ENCODE data around the gene CPSF4L.
A peak's percentile ranks its signal among the peaks of the same experiment; 100 is the strongest.
"Not testable (repeated sequence)": the region's sequence is repeated elsewhere in the genome, so short reads cannot be mapped to it uniquely, and the experiment has no call there.

Gene CPSF4L

DNA sequence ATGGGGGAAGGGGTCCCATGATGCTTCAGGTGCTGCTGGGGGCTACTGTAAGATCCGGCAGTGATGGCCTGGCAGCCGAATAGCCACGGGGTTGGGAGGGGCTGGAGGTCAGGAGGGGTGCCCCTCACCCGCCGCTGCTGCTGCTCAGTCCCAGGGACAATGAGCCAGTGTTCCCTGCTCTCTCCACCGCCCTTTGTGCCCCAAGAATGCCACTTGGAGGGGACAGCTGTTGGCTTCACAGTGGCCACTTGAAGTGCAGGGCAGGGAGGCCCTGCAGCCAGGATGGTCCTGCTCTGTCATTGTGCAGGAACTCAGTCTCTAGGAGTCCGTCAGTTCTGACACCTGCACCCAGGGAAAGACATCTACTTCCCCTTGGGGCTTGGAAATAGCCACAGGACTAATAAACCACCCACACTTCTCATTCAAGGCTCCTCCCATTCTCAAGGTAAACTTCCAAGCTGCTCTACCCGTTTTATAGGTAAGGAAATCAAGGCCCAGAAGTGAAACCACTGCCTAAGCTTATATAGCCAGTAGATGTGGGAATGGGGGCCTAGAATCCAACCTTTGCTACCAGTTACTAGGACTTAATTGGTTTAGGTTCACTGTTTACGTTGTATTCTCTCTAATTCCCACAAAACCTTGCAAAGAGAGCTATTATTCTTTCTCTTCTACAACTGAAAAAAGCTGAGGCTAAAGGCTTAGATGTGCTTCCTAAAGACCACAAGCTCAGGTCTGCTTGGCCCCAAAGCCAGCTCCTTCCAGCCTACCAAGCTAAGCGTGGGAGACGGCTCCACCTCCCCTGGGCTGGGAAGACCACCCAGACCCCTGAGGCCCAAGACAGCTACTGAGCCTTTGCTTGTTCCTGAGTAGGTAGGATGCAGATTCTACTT, 6.2 kb upstream of the CPSF4L start:
- no peak for FAIRE-seq

DNA sequence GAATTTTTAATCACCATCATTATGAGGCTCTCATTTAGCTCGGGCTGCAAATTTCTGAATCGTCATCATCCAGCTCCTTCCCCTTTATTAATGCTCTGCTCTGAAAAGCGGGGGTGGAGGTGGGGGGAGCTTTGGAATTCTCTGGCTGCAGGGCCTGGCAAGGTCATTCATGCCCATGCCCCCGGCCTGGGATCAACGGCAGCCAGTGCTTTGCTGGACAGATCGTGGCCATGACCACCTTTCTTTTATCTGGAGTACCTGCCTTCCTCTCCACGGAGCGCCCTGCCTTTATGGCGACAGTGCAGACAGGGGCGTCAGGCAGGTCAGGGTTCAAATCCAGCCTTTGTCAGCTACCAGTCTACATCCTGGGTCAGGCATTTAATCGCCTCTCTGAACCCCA, 5.1 kb upstream of the CPSF4L start:
- FAIRE-seq: no peak

DNA sequence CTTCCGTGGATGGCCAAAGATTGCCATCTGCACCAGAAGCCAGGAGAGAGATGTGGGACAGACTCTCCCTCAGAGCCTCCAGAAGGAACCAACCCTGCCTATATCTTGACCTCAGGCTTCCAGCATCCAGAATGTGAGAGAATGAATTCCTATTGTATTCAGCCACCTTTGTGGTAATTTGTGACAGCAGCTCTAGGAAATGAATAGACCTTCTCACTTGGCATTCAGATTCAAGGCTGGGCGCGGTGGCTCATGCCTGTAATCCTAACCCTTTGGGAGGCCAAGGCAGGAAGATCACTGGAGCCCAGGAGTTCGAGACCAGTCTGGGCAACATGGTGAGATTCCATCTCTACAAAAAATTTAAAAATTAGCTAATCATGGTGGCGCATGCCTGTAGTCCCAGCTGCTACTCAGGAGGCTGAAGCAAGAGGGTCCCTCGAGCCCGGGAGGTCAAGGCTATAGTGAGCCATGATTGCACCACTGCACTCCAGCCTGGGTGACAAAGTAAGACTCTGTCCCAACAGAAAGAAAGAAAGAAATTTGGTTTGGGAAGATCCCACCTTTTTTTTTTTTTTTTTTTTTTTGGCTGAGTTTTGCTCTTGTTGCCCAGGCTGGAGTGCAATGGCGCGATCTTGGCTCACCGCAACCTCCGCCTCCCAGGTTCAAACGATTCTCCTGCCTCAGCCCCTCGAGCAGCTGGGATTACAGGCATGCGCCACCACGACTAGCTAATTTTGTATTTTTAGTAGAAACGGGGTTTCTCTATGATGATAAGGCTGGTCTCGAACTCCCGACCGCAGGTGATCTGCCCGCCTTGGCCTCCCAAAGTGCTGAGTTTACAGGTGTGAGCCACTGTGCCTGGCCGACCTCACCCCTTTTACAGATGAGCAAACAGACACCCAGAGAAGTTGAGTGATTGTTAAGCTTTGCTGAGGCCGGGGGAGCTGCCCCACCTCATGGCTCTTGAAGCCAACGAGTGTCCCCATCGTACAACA, 4.3 kb upstream of the CPSF4L start:
- FAIRE-seq: no peak

DNA sequence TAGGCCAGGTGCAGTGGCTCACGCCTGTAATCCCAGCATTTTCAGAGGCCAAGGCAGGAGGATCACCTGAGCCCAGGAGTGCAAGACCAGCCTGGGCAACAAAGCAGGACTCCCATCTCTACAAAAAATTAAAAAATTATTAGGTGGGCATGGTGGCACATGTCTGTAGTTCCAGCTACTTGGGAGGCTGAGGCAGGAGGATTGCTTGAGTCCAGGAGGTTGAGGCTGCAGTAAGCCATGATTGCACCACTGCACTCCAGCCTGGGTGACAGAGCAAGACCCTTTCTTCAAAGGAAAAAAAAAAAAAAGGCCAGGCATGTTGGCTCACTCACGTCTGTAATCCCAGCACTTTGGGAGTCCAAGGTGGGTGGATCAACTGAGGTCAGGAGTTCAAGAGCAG, 2.8 kb upstream of the CPSF4L start:
- FAIRE-seq: not testable (repeated sequence)

DNA sequence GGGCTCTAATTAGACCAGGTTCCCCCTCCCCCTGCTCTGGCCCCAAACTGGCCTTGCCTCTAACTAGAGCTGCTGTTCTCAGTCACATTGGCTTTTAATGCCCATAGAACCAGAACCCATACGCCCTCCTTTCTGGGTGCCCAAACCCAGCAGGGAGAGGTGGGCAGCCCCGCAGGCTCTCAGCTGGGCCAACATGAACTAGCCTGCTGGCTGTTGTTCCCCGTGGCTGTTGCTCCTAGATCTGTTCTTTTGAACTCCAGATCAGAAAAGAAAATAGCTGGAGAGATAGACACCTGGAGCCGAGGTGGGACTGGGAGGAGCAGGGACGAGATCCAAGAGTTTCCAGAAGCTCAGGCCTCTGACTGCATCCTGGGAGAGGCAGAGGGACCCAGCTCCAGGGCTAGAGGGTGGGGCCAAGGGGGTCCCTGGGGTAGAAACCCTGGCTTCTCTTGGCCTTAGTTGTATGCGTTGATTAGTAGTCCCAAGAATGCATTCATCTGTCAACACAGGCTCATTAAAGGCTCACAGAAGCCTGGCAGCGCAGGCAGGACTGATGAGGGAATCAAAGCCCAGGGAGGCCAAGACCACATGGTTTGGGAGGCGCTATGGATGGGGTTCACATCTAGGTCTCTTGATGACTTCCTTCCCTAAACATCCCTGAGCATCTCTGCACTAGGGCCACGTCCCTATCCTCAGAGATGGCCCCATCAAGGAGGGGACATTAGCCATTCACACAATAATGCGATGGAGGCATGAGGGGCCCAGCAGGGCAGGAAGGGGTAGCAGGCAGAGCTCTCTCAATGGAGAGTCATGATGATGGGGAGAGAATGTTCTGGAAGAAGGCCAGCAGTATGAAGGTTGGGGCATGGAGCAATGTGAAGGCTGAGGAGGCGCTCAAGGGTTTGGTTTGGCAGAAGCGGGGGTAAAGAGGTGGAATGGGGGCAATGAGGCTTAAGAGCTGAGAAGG, 1.3 kb upstream of the CPSF4L start:
- peak; percentile 25 for FAIRE-seq

DNA sequence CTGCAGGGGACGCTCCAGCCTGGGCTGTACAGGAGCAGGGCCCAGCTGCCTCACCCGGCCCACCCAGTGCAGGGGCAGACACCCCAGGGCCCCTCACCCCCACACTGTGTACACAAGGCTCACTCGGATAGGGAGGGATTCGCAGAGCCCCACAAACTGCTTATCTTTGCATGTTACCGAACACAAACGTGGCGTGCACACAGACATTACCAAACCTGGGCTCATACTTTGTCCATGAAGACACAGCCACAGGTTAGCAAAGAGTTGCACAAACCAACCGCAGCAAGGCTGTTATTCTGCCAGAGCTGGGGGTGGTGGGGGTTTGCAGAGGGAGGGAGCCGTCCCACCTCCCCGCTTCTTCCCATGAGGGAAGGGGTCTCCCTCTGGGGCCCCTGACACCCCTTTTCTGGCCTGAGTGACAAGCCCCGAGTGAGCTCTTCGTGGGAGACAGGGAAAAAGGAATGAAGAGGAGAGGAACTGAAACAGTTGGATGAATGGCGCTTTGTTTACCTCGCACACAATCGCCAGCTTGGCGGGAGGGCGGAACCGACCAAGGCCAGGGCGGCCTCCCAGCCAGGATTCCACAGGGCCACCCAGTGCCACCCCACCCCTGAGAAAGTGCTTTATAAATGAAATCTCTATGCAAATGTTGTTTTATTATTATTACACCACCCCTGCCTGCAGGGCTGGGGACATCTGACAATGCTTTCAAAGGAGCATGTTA, 434 bp upstream of the CPSF4L start:
- no peak for FAIRE-seq

DNA sequence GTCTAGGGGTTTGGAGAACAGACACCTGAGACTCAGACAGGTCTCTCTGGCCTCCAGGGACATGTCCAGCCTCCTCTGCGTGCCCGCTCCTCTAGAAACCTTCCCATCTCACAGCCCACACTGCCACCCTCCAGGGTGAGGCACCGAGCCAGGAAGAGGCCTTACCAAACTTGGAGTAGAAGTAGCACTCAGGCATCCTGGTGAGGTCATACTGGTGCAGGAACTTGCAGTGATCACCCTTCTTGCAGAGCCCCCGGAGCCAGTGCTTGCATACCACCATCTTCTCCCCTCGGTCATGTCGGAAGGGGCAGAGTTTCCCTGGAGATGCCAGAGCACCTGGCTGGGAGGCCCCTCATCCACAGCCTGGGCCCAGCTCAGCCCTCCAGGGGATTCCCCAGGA, 4.2 kb downstream of the CPSF4L start:
- FAIRE-seq: no peak

DNA sequence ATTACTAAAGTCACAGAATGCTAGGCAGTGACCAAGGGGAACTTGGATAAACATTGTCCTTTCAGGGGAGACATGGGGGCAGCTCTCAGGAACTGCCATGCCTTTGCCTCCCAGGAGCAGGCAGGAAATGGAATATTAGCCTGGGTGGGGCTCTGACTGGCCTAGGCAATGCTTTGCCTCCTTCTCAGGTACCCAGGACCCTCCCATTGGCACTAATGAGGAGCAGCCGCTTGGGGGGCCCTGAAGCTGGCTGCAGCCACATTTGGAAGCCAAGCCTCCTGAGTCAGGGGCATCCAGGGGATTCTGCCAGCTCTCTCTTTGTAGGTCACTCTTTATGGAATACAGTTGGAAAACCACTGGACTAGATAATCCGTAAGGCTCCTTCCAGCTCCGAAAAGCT, 5.5 kb downstream of the CPSF4L start:
- no peak for FAIRE-seq

DNA sequence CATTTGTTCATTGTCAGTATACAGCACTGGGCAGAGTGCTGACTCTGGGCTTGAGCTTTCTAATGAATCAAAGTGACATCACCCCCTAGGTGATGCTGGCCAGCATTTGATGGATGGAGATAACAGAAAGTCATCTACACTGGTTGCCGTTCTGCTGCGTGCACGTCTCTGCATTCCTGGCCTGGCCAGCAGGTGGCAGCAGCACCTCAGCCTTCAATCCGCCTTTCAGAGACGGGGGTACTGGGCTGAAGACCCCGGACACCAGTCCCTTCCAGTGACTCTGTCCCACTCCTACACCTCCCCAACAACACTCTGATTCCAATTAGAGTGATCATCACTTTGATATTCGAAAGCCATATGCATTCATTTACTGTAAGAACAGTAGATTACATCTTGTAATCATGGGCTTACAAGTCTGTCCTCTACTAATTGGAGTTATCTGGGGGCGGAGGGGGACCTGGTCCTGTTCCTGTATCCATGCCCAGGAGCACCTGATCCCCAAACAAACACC, 6.0 kb downstream of the CPSF4L start:
- no peak for FAIRE-seq

DNA sequence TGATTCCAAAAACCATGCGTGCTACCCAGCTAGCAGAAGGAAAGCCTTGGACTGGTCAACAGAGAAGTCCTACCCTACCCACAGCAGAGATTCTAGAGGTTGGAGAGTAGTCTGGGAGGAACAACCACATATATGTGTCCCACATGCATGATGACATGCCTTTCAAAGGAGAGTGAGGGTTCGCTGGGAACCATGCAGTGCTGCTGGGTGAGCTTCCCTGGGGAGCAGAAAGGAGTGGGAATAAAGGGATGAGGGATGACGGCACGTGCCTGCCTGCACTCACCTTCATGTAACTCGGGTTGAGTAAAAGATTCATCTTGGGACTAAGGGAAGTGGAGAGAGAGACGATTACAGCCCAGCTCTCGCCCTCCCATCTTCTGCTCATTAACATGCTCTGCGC, 9.8 kb downstream of the CPSF4L start:
- no peak for FAIRE-seq

DNA sequence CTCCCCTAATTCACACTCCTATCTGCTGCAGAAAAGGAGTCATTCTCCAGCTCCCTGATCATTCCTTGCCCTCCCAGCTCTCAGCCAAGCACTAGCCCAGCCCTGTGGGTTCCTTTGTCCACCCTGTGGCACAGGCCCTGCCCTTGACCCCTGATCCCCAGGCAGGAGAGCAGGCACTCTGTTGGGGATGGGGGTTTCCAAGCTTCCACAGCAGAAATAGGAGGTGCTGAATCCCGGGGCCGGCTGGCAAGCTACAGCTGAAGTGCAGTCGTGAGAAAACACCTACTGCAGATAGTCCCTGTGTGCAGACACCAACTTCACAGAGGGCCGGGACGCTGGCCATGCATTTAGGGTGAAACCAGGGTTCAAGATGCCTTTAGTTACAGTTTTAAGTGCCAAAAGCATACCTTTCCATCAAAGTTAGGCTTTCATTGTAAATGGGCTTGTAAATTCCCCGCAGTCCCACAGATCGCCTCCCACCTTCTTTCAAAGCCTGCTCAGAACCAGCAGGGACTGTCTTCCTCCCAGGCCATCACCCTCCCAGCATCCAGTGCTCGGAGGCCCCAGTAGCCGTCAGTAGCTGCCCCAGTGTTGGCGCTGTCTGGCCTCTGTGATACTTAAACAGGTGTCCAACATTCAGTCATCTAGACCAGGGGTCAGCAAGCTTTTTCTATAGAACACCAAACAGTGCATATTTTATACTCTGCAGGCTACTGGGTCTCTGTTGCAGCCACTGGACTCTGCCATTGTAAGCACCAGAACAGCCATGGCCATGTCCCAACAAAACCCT, 10.6 kb downstream of the CPSF4L start:
- FAIRE-seq: no peak

DNA sequence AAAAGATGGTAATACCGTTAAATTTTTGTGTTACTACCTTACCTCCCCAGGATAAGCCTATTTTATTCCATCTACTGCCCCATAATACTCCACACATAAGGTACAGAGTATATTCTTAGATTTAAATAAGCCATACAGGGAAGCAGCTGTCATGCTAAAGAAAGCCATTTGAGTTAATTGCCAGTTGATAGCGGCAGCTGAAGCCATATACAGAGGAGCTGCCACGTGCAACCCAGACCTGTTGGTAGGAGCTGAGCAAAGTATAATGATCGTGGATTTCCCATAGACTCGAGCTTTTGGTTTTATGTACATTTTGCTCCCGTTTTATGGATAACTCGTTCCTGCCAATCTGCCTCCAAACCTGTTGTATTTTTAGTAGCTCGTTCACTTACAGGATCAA, 12.0 kb downstream of the CPSF4L start:
- no peak for FAIRE-seq

DNA sequence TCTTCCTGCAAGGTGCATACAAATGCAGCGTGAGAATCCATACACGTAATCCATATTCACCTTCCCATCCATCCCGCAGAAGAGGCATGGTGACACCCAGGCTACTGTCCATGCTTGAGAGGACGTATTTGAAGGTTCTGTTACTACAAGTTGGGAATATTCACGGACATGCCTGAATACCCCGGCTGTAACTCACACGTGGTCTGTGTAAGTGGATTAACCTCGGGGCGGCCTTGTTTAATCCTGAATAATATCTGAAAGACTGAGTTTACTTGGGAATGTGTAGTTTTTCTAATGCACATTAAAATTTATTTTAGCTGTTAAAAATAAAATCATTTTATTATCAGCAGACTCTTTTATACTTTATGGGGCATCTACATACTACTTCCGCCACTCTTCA, 13.1 kb downstream of the CPSF4L start:
- FAIRE-seq: no peak

DNA sequence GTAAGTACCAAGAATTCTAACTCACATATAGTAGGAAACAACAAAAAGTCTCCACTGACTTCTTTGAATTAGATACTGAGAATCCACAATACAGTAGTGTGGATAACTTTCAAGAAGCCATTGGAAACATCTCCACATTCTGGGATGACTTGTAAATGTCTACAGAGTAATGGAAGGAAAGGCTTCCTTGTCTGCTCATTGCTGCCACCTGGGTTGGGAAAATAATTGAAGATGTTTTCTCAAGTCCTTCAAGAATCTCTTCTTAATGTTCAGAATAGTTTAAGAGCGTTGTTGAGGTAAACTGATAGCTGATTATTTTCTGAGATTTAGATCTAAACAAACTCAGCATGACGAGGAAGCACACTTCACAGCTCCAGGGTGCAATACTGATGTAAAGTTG, 14.0 kb downstream of the CPSF4L start:
- FAIRE-seq: no peak

DNA sequence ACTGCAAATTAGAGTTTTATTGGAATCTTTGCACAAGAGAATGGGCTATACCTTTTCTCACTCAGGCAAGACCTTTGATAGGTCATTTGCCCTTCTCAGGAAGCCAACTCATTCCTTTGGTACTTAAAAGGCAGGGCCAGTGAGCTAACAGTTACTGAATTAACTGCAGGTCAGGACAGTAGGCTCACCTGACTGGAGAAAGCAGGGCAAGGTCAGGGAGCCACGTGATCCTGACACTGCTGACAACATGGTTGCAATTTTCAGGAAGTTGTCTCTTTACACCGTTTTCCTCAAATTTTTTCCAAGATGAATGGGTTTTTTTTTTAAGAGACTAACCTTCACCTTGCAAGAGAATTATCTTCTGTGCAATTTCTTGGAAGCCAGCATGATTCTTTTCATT, 21.1 kb downstream of the CPSF4L start:
- no peak for FAIRE-seq

DNA sequence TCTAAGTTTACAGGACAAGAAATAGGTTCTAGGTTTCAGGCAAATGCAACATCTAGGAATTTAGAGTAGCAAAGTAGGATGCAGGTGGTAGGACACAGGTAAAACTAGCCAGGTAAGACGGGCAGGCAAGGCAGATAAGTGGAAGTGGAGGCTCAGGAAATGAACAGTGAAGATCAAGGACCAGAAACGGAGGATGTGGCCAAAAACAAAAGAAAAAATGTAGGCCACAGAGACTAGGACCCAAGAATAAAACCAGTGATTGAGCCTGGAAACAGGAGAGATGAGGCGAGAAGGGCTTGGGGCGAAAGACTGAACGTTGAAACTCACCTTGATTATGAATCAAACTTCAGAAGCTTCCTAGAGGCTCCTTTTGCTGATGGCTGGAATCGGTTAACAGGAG, 24.0 kb downstream of the CPSF4L start:
- no peak for FAIRE-seq

DNA sequence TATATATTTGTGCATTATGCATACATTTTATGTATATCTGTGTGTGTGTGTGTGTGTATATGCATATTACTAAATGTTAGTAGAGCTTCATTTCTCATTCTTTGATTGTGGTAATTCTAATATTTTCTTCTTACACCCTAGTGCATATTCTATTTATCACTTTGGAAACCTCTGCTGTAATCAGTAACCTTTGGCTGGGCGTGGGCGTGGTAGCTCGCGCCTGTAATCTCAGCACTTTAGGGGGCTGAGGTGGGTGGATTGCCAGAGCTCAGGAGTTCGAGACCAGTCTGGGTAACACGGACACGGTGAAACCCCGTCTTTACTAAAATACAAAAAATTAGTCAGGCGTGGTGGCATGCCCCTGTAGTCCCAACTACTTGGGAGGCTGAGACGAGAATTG, 26.9 kb downstream of the CPSF4L start:
- FAIRE-seq: no peak

DNA sequence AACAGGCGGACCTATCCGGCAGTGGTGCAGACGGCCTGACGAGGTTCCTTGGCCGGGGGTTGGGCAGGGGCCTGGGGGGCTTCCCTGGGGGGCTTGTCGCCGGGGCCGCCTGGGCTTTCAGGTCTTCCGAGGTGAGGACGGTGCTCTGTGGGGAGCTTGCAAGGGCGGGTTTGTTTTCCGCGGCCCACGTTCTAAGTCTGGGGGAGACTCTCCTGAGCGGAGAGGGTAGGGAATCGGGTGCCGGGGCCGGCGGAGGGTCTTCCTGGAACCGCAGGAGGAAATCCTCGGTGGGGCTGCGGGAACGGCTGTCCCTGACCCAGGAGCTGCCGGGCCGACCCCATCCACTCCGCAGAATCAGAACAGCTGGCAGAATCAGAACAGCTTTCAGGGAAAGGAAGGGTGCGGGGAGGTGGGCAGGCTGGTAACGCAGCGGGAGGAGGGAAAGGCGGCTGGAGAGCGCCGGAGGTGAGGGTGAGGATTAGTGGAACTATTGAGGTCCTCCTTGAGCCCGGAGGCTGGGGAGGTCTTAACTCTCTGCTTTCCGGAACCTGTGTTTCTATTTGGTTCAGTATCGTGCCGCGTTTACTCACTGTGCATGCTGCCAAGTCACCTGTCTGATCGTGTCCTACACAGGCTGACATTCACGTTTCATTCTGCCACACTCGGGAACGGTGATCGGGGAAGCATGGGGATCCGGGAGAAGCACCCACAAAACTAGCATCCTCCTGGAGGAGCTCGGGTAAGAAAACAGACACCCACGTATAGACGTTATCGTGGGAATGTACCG, 28.9 kb downstream of the CPSF4L start:
- no peak for FAIRE-seq

DNA sequence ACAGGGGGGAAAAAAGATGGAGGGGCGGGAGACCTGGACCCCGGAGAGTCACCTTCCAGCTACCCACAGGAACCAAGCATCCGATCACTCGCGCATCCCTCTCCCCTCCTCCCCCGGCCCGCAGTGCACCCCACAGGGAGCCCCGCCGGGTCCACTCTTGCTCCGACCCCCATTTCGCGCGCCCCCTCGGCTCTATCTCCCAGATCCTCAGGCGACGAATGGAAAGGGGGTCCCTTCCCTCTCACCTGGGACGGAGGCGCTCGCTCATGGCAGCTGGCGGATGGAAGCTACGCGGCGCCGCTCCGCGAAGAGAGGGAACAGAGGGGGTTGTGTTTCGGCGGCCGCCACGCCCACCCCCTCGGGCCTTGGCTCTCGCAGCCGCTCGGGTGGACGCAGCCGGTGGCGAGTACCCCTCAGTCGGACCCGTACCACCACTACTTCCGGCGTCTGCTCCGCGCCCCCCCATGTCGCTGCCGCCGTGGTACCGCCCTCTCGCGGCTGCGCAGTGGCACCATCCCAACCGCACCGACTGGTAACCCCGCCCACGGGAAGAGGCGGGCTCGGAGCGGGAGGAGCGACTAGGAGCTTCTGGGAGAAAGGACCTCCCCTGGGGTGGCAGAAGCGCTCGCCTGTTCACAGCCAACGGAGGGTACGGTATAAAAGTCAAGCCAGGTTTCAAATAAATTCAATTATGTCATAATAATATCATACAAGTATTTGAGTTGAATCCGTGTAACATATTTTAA, 29.7 kb downstream of the CPSF4L start:
- peak; percentile 92 for FAIRE-seq

Measured in G401.6 (cell line).